GM13976 (cell line): ENCODE measurements around the gene ATXN1.
A peak's percentile ranks its signal among the peaks of the same experiment; 100 is the strongest.

ENCODE experiments used
- DNase-seq: peaks from one replicate; pipeline ENCODE4 v3.0.0; 2012; ENCODE audit warnings: low spot score
- in situ Hi-C: fragments of 300-500 bp; cut with MboI; formaldehyde crosslinking; loops from one replicate; pipeline ENCODE4 v1.12.0; 2022; ENCODE audit warnings: low sequenced_read_pairs, mixed read lengths, inconsistent platforms; ENCODE audit not compliant: unreplicated experiment
- TF ChIP-seq, protein P1 (sequence below): IDR thresholded peaks from 2 replicates; pipeline ENCODE4 v1.5.1; 2012; ENCODE audit warnings: borderline replicate concordance, mild to moderate bottlenecking; ENCODE audit not compliant: insufficient read depth; ENCODE audit errors: extremely low read depth, missing control alignments, control extremely low read depth

Gene ATXN1

DNA sequence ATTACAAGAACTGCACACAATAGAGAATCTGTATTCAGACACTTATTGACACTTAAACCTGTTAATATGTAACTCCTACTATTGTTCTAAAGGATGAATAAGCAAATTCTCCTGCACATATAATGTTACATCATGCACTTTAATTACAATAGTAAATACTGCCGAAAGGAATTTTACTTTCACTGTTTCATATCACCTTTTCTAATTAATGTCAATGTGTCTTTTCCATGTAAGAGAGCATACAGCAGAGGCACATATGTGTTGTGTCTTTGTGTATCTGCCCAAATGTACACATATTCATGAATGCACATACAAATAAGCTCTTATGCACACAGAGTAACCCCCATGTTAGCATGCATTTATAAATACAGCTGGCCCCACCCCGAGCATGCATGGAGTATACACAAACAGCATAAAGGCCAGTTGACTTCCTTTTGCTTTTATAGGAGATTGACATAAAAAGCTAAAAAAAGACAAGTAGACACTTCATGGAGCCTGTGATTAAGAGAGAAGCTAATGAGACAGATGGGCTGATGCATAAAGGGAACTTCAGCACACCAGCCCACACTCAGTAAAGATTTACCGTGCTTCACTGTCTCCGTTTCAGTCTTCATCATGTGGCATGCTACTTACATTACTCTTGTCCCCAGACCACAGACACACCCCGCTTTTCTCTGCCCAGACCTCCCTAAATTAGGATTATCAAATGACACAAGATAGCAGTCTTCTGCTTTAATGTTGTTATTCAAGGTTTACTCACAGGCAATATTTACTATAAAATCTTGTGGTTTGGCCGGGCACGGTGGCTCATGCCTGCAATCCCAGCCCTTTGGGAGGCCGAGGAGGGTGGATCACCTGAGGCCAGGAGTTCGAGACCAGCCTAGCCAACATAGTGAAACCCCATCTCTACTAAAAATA, 184.6 kb downstream of the ATXN1 start:
- TF ChIP-seq, protein P1, sequence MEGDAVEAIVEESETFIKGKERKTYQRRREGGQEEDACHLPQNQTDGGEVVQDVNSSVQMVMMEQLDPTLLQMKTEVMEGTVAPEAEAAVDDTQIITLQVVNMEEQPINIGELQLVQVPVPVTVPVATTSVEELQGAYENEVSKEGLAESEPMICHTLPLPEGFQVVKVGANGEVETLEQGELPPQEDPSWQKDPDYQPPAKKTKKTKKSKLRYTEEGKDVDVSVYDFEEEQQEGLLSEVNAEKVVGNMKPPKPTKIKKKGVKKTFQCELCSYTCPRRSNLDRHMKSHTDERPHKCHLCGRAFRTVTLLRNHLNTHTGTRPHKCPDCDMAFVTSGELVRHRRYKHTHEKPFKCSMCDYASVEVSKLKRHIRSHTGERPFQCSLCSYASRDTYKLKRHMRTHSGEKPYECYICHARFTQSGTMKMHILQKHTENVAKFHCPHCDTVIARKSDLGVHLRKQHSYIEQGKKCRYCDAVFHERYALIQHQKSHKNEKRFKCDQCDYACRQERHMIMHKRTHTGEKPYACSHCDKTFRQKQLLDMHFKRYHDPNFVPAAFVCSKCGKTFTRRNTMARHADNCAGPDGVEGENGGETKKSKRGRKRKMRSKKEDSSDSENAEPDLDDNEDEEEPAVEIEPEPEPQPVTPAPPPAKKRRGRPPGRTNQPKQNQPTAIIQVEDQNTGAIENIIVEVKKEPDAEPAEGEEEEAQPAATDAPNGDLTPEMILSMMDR, result no peak
- peak; percentile 66 for DNase-seq
- in situ Hi-C loops, result no loop called here

DNA sequence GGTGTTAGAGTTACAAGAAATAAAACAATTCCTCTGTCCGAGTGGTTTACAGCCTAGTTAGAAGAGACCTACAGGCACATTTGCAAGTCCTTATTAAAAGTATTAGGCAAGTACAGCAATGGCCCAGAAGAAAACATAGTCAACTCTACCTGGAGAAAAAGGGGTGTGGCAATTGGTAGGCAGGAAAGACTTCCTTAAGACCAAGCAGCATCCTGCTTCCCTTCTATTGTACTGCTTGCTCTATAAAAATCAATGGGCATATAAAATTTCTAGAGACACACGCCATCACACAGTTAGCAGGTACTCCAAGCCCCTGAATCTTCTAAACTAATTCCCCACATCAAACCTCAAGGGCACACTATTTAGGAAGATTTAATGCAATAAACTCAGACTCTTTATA, 185.6 kb downstream of the ATXN1 start:
- no peak for DNase-seq

GRCh38 chr6:16572943-16573342, 188.3 kb downstream of the ATXN1 start:
- TF ChIP-seq, protein P1, result no peak
- no peak for DNase-seq
- in situ Hi-C loops, result no loop called here

More for the DNA sequence above, 185.6 kb downstream of the ATXN1 start:
- in situ Hi-C loops, result no loop called here
- TF ChIP-seq, protein P1, result no peak

GRCh38 chr6:16572317-16572716, 188.9 kb downstream of the ATXN1 start:
- DNase-seq, result no peak
- in situ Hi-C loops, result no loop called here
- TF ChIP-seq, protein P1, result no peak

- no peak for DNase-seq
- TF ChIP-seq, protein P1, result no peak
- in situ Hi-C loops, result no loop called here
Measured at GRCh38 chr6:16570946-16571345, 190.3 kb downstream of the ATXN1 start.

DNA sequence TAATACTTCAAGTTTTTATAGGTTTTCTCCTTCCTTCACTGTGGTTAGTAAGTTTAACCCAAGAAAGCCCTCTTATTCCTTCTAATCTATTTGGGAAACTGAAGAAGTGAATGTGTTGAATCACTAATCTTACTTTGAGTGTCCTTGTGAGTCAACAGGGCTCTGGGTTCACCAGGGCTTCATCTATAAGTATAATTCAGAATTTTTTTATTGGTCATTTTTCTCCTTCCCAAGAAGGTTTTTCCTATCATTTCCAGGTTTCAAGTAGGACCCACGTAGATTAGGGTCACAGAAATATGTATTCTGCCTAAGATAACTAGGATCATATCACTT, 191.1 kb downstream of the ATXN1 start:
- no peak for DNase-seq
- TF ChIP-seq, protein P1, result no peak
- in situ Hi-C loops, result no loop called here
